ENCODE results near the gene TPCN2.
"Not testable (repeated sequence)": the region's sequence is repeated elsewhere in the genome, so short reads cannot be mapped to it uniquely, and the experiment has no call there.

Gene TPCN2

GRCh38 chr11:69129053-69129452, 80.3 kb downstream of the TPCN2 start:
- DNase-seq (ENCODE audit: insufficient read length, low spot score) (no peak), FAIRE-seq (no peak)
- no peak for TF ChIP-seq CTCF (IDR thresholded peaks at IDR 0.05; ENCODE audit: insufficient read depth, missing control alignments)

- DNase-seq (ENCODE audit: insufficient read length, low spot score), result no peak
- TF ChIP-seq CTCF (IDR thresholded peaks at IDR 0.05; ENCODE audit: insufficient read depth, missing control alignments), result no peak
- FAIRE-seq, result no peak
These were observed 80.9 kb downstream of the TPCN2 start for GRCh38 chr11:69129647-69130046.

- no peak for FAIRE-seq
- no peak for DNase-seq (ENCODE audit: insufficient read length, low spot score)
These were observed 81.9 kb downstream of the TPCN2 start for GRCh38 chr11:69130654-69131053.

GRCh38 chr11:69131121-69131566, 82.4 kb downstream of the TPCN2 start:
- FAIRE-seq (no peak), DNase-seq (ENCODE audit: insufficient read length, low spot score) (no peak)
- TF ChIP-seq CTCF (IDR thresholded peaks at IDR 0.05; ENCODE audit: insufficient read depth, missing control alignments), result no peak

More at GRCh38 chr11:69130654-69131053, 81.9 kb downstream of the TPCN2 start:
- no peak for TF ChIP-seq CTCF (IDR thresholded peaks at IDR 0.05; ENCODE audit: insufficient read depth, missing control alignments)

GRCh38 chr11:69131644-69132300, 83.0 kb downstream of the TPCN2 start:
- DNase-seq (ENCODE audit: insufficient read length, low spot score), result no peak
- no peak for FAIRE-seq
- TF ChIP-seq CTCF (IDR thresholded peaks at IDR 0.05; ENCODE audit: insufficient read depth, missing control alignments), result peak; percentile 66

GRCh38 chr11:69132301-69132670, 83.6 kb downstream of the TPCN2 start:
- no peak for FAIRE-seq
- TF ChIP-seq CTCF (IDR thresholded peaks at IDR 0.05; ENCODE audit: insufficient read depth, missing control alignments), result no peak
- no peak for DNase-seq (ENCODE audit: insufficient read length, low spot score)

- DNase-seq (ENCODE audit: insufficient read length, low spot score), result no peak
- FAIRE-seq, result no peak
- no peak for TF ChIP-seq CTCF (IDR thresholded peaks at IDR 0.05; ENCODE audit: insufficient read depth, missing control alignments)
These were observed 84.5 kb downstream of the TPCN2 start for GRCh38 chr11:69133251-69133650.

GRCh38 chr11:69134182-69134581, 85.5 kb downstream of the TPCN2 start:
- FAIRE-seq; DNase-seq (ENCODE audit: insufficient read length, low spot score): not testable (repeated sequence)
